Fibroblast of upper back skin (primary cell): Measurements from ENCODE around the gene PTGER3.
"Not testable (repeated sequence)": the region's sequence is repeated elsewhere in the genome, so short reads cannot be mapped to it uniquely, and the experiment has no call there.

Experiments
- DNase-seq: peaks from one replicate; pipeline ENCODE4 v3.0.0-alpha.2; 2013

PTGER3 gene

DNA sequence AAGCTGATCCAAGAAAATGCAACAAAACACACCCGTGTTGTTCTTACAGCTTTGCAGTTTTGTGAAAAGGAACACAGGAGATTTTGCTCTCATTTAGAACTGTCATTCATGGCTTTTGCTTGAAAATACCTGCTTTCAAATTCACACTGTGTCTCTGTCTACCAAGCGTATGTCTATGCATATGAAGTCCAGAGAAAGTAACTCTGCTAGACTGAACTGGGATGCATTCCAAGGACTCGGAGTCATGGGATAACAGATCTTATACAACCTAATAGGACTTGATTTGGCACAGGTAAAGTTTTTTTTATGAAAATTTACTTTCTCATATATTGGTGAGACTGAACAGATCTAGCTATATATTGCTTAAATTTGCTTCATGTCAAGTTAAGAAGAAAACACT lies 102.4 kb downstream of the PTGER3 start:
- DNase-seq: peak; percentile 13

DNA sequence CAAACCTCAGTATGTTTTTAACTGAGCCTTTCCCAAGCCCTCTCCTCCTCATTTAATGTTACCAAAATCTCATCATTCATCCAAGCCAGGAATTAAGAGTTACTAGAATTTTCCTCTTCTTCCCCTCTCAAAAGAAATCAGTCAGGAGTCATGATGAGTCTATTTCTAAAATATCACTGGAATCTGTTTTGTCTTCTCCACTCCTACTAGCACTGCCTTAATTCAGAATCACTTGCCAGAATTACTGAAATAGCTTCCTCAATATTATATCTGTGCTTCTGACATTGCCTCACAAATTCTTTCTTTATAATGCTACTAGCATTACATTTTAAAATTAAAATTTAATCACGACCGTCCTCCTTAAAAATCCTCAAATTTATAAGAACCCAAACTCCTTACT lies 106.1 kb downstream of the PTGER3 start:
- DNase-seq: peak; percentile 13

DNA sequence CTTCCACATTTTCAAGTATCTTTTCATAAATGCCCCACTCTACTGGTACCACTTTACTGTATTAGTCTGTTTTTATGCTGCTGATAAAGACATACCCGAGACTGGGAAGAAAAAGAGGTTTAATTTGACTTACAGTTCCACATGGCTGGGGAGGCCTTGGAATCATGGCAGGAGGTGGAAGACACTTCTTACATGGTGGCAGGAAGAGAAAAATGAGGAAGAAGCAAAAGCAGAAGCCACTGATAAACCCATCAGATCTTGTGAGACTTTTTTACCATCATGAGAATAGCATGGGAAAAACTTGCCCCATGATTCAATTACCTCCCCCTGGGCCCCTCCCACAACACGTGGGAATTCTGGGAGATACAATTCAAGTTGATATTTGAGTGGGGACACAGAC lies 107.2 kb downstream of the PTGER3 start:
- not testable (repeated sequence) for DNase-seq

DNA sequence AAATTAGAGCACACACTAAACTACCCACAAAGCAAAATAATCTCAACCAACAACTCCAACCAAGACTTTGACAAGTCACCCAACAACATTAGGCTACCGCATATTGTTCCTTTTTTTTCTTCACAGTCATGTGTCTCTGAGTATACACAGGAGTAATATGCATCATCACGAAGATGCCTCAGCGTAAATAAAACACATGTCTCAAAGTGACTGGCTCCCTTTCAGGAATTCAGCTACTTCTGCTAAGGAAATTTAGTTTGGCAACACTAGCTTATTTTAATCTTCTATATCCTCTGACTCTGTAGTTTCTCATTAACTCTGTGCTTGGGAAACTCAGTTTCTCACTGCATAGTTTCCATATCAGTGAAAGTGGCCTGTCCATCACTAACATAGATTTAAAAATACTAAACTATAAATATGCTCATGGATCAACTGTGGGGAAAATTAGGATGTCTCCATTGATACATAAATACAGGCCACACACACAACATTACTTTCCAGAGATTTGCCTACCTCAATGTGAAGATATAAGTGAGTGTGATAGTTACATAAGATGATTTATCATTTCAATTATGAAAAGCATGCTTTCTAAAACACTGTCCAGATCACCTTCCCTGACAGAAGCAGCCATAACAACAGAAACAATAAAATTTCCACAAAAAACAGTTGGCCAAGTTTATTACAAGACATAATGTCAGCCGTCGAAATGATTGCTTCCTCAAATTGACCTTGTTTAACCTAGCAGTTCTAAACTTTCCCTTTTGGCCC lies 113.2 kb downstream of the PTGER3 start:
- DNase-seq: no peak

GRCh38 chr1:70930062-70930461 lies 117.6 kb downstream of the PTGER3 start:
- DNase-seq: no peak

DNA sequence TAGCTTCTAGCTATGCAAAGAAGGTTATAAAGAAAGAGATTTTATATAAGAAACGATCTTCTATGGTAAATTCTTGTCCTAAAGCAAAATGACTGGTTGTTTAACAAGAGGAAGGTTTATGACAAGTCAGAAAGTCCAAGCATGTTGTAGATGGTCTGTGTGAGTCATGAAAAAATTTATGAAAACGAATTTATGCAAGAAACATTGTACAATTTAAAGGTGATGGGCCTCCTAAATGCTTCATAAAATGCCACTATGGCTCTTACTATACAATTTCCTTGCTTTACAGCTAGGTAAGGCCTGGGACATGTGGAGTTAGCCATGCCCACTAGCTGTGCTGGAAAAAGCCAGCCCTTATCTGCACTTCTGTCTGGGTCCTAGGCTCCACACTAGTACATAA lies 125.4 kb downstream of the PTGER3 start:
- no peak for DNase-seq
